Bronchial epithelial cell (primary cell): ENCODE data around the gene TIE1. TPM values are rescaled to one million over a fixed set of nuclear protein-coding genes. Genes with fewer than 3 reads are reported as not detected.

ENCODE experiments used
- DNase-seq: peaks from one replicate; pipeline ENCODE4 v3.0.0-alpha.2; 2010; ENCODE audit warnings: low read depth
- FAIRE-seq: peaks from 2 replicates; lab custom pipeline; 2011; peaks lifted over from hg19 to GRCh38; lab: Jason Lieb, UNC
- H3K27me3 ChIP-seq: 2 replicates; pipeline ENCODE4 v1.5.1; 2011; ENCODE audit warnings: low read length; ENCODE audit not compliant: control insufficient read depth, insufficient read depth
- H3K36me3 ChIP-seq: 2 replicates; pipeline ENCODE4 v1.5.1; 2011; ENCODE audit warnings: low read length; ENCODE audit not compliant: control insufficient read depth, insufficient read depth
- H3K4me3 ChIP-seq: 2 replicates; pipeline ENCODE4 v1.5.1; 2011; ENCODE audit warnings: mild to moderate bottlenecking, low read depth, low read length, control low read depth
- total RNA-seq: library from RNA; depleted of rRNA; stranded (reverse); fragments of >200 nt; gene quantifications from 2 replicates; pipeline ENCODE4 v1.2.1, GENCODE V29; 2014
- TF ChIP-seq, protein P1 (sequence below): IDR thresholded peaks from 2 replicates; pipeline ENCODE4 v1.5.1; 2011; ENCODE audit warnings: mild to moderate bottlenecking, moderate library complexity, low read length, control low read depth, inconsistent platforms; ENCODE audit not compliant: insufficient read depth, severe bottlenecking

Gene TIE1
- total RNA-seq, 1 donor from 2014 or later = 0.53 TPM

DNA sequence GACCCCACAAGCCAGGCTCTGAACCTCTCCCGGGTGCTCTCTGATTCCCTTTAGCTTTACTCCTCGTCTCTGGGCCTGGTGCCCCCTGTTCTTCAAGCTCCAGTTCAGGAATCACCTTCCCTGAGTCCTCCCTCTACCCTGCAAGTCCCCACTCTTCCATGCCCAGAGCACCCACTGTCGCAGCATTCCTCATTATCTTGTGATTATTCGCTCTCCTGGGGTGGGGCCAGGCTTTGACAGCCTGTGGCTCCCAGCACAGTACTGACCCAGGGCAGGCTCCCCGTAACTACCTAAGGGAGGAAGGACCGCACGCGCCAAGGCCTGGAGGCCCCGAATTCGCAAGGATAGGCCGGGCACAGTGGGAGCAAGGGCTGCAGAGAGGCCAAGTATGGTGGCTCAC is 14.7 kb upstream of the TIE1 start:
- DNase-seq (no peak), FAIRE-seq (no peak)
- Histone ChIP-seq H3K4me3 (no peak overlapping the region), H3K27me3 (no peaks in the 10 kb centered on the region), H3K36me3 (peaks cover 2% of the 10 kb centered on the region)
- TF ChIP-seq, protein P1, sequence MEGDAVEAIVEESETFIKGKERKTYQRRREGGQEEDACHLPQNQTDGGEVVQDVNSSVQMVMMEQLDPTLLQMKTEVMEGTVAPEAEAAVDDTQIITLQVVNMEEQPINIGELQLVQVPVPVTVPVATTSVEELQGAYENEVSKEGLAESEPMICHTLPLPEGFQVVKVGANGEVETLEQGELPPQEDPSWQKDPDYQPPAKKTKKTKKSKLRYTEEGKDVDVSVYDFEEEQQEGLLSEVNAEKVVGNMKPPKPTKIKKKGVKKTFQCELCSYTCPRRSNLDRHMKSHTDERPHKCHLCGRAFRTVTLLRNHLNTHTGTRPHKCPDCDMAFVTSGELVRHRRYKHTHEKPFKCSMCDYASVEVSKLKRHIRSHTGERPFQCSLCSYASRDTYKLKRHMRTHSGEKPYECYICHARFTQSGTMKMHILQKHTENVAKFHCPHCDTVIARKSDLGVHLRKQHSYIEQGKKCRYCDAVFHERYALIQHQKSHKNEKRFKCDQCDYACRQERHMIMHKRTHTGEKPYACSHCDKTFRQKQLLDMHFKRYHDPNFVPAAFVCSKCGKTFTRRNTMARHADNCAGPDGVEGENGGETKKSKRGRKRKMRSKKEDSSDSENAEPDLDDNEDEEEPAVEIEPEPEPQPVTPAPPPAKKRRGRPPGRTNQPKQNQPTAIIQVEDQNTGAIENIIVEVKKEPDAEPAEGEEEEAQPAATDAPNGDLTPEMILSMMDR = no peak

DNA sequence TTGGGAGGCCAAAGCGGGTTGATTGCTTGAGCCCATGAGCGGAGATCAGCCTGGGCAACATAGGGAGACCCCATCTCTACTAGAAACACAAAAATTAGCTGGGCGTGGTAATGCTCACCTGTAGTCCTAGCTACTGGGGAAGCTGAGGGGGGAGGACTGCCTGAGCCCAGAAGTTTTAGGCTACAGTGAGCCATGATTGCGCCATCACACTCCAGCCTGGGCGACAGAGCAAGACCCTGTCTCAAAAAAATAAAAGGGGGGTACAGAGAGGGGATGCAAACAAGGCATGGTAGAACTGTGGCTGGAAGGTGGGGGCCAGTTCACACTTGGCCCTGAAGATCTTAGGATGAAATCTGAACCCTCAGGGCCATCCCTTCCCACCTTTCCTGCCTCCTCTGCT is 14.2 kb upstream of the TIE1 start:
- FAIRE-seq (no peak), DNase-seq (no peak)
- Histone ChIP-seq H3K27me3 (no peaks in the 10 kb centered on the region), H3K36me3 (peaks cover 2% of the 10 kb centered on the region), H3K4me3 (no peak overlapping the region)
- TF ChIP-seq, protein P1 = no peak

DNA sequence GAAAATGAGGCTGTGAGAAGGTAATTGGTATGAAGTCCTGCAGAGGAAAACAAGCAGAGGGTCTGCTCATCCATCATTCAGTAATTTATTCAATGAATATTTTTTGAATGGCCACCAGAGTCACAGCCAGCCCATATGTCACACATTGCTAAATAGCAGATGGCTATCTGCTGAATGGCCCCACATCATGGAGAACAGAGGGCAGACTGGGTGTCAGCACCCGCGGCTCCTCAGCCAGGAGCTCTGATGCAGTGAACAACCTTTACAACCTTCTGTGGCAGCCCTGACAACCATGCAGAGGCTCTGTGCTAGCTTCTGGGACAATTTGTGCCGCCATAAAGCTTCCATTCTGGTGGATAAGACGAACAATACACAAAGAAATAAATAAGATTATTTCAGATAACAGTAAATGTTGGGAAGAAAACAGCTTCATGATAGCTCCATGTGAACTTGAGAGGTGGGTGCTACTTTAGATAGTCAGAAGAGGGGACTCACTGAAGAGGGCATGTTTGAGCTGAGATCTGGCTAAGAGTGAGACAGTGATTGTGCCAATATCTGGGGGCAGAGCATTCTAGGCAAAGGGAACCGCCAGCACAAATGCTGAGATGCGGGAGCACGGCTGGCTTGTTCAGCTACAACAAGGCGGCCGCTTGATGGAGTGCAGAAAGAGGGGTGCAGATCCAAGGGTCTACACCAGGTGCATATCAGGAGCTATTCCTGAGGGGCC is 12.6 kb upstream of the TIE1 start:
- Histone ChIP-seq H3K27me3 (no peaks in the 10 kb centered on the region), H3K4me3 (no peak overlapping the region), H3K36me3 (no peaks in the 10 kb centered on the region)
- no peak for FAIRE-seq
- no peak for DNase-seq
- TF ChIP-seq, protein P1 = no peak

DNA sequence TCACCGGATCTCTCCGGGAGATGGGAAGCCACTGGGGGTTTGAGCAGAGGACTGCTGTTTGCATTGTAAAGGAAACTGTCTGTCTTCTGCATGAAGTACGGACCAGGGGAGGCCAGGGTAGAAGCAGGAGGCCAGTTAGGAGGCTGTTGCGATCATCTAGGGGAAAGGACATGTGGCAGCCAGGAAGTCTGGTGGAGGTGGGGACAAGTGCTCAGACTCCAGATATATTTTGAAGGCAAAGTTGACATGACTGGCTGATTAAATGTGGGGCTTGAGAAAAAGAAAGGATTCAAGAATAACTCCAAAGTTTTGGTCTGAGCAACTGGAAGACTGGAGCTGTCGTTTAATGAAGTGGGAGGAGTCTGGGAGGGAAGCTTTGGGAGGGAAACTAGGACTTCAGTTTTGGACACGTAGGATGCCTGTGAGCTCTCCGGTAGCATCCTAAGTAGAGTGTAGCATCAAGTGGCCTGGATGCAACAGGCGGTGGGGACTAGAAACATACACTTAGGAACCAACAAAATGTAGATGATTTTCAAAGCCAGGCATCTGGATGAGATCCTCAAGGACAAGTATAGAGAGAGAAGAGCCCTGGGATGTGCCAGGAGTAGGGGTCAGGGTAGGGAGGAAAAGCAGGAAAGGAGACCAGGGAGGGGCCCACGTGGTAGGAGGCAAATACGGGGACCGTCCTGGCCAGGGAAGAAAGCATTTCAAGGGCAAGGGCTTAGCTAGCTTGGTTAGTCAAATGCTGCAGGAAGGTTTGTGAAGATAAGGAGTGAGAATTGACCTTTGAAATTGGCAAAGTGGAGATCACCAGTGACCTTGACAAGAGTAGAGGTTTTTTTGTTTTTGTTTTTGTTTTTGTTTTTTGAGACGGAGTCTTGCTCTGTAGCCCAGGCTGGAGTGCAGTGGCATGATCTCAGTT is 11.7 kb upstream of the TIE1 start:
- no peak for FAIRE-seq
- Histone ChIP-seq H3K36me3 (no peaks in the 10 kb centered on the region), H3K27me3 (no peaks in the 10 kb centered on the region), H3K4me3 (no peak overlapping the region)
- no peak for DNase-seq
- TF ChIP-seq, protein P1 = no peak

DNA sequence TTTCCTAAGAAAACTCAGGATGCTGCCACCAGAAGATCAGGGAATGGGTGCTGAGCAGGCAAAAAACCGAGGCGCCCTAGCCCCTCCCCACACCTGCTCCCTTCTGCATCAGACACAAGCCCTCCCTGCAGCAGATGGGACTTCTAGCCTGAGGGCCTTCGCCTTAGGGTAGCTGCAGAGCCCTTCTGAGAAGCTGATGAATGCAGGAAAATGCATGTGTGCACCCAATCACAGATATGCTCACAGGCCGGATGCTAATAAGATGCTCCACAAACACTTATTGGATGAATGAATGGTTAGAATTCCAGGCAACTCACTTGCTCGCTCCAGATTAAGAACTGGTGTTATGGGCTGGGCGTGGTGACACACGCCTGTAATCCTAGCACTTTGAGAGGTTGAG is 8.6 kb upstream of the TIE1 start:
- no peak overlapping the region for H3K4me3 ChIP-seq
- DNase-seq (no peak), FAIRE-seq (no peak)
- TF ChIP-seq, protein P1 = no peak
- H3K27me3 ChIP-seq = no peaks in the 10 kb centered on the region
- H3K36me3 ChIP-seq = no peaks in the 10 kb centered on the region
